H1 (cell line): ENCODE data around the gene APP. TPM values are rescaled to one million over a fixed set of nuclear protein-coding genes. Genes with fewer than 3 reads are reported as not detected.

Experiments used
- CTCF ChIA-PET: fragments of 300-600 bp; sonication (Branson Sonifier 250); formaldehyde crosslinking; loops from one replicate; lab custom pipeline; 2021; ENCODE audit not compliant: partially characterized antibody; lab: Charles Lee
- POLR2A ChIA-PET: fragments of 300-600 bp; sonication (Branson Sonifier 250); formaldehyde crosslinking; loops from one replicate; lab custom pipeline; 2021; ENCODE audit warnings: inconsistent platforms; ENCODE audit not compliant: partially characterized antibody; lab: Charles Lee
- DNase-seq, 2 experiments: peaks; one replicate each; pipeline versions ENCODE4 v3.0.0 to v3.0.0-alpha.2; 2010 to 2022; ENCODE audit warnings: low spot score in 2 of 2, low read depth in 1 of 2, mixed read lengths in 1 of 2
- FAIRE-seq: peaks from 2 replicates; lab custom pipeline; 2011; peaks lifted over from hg19 to GRCh38; lab: Jason Lieb, UNC
- H2AFZ ChIP-seq: 2 replicates; pipeline ENCODE4 v1.8.1; 2012; ENCODE audit warnings: low read length, inconsistent platforms
- H2AK5ac ChIP-seq: 2 replicates; pipeline ENCODE4 v1.6.1; 2013; ENCODE audit warnings: low read depth, low read length
- H2BK120ac ChIP-seq: replicated peaks from 2 replicates; pipeline ENCODE3; 2013; ENCODE audit warnings: low read depth, low read length, inconsistent platforms
- H2BK12ac ChIP-seq: 2 replicates; pipeline ENCODE4 v1.6.1; 2013; ENCODE audit warnings: low read depth, low read length
- H2BK15ac ChIP-seq: 2 replicates; pipeline ENCODE4 v1.6.1; 2013; ENCODE audit warnings: low read length
- H2BK20ac ChIP-seq: 2 replicates; pipeline ENCODE4 v1.6.1; 2013; ENCODE audit warnings: low read length
- H2BK5ac ChIP-seq: 2 replicates; pipeline ENCODE4 v1.6.1; 2013; ENCODE audit warnings: low read depth, low read length
- H3K14ac ChIP-seq: 2 replicates; pipeline ENCODE4 v1.6.1; 2013; ENCODE audit warnings: inconsistent platforms; ENCODE audit not compliant: insufficient read length
- H3K18ac ChIP-seq: 2 replicates; pipeline ENCODE4 v1.6.1; 2013; ENCODE audit warnings: low read length; ENCODE audit errors: extremely low read depth
- H3K23ac ChIP-seq: 2 replicates; pipeline ENCODE4 v1.6.1; 2013; ENCODE audit warnings: inconsistent platforms; ENCODE audit not compliant: insufficient read length
- H3K23me2 ChIP-seq: 2 replicates; pipeline ENCODE4 v1.6.1; 2013; ENCODE audit warnings: low read depth, low read length
- H3K27ac ChIP-seq: 2 replicates; pipeline ENCODE4 v1.6.1; 2011; ENCODE audit warnings: low read depth, low read length, inconsistent platforms
- H3K27me3 ChIP-seq, 4 experiments: replicated peaks in 1 of 4; 1 replicate in 1 of 4; 2 replicates in 3 of 4; pipeline versions ENCODE4 v1.6.1 to v1.8.1; 2011 to 2013; ENCODE audit warnings: low read length in 3 of 4, mild to moderate bottlenecking in 3 of 4, inconsistent platforms in 2 of 4, mixed read lengths in 2 of 4, moderate library complexity in 1 of 4; ENCODE audit not compliant: control insufficient read depth in 3 of 4, insufficient read depth in 3 of 4; ENCODE audit errors: extremely low read depth in 1 of 4
- H3K36me3 ChIP-seq, 4 experiments: 2 replicates each; pipeline versions ENCODE4 v1.6.1 to v1.8.1; 2011 to 2013; ENCODE audit warnings: mild to moderate bottlenecking in 4 of 4, low read length in 3 of 4, moderate library complexity in 2 of 4, control low read depth in 1 of 4, inconsistent platforms in 1 of 4; ENCODE audit not compliant: insufficient read depth in 4 of 4, control insufficient read depth in 2 of 4
- H3K4ac ChIP-seq: replicated peaks from 2 replicates; pipeline ENCODE3; 2013; ENCODE audit warnings: low read length, low read depth, mixed read lengths, inconsistent platforms; ENCODE audit not compliant: insufficient read length
- H3K4me1 ChIP-seq, 4 experiments: replicated peaks in 1 of 4; 1 replicate in 1 of 4; 2 replicates in 3 of 4; pipeline versions ENCODE4 v1.6.1 to v1.8.1; 2011 to 2013; ENCODE audit warnings: low read length in 3 of 4, inconsistent platforms in 2 of 4, mixed read lengths in 1 of 4; ENCODE audit not compliant: insufficient read depth in 4 of 4, control insufficient read depth in 3 of 4
- H3K4me2 ChIP-seq, 2 experiments: 2 replicates each; pipeline versions ENCODE4 v1.6.1 to v1.8.1; 2011 to 2013; ENCODE audit warnings: low read depth in 2 of 2, low read length in 2 of 2, control low read depth in 1 of 2, inconsistent platforms in 1 of 2, mild to moderate bottlenecking in 1 of 2; ENCODE audit not compliant: insufficient read depth in 1 of 2
- H3K4me3 ChIP-seq, 4 experiments: fragments of 200-600, 300-600 bp in 1 of 4; sonication (generic), shearing (Covaris generic), sonication (Bioruptor Twin) in 1 of 4; 2 replicates each; pipeline versions ENCODE4 v1.5.1 to v1.8.1; 2011 to 2016; ENCODE audit warnings: low read length in 4 of 4, low read depth in 3 of 4, control low read depth in 2 of 4, inconsistent platforms in 2 of 4, mild to moderate bottlenecking in 2 of 4, mixed read lengths in 1 of 4, moderate library complexity in 1 of 4; ENCODE audit not compliant: insufficient read depth in 2 of 4; ENCODE audit errors: extremely low read depth in 1 of 4
- H3K56ac ChIP-seq: replicated peaks from 2 replicates; pipeline ENCODE3; 2013; ENCODE audit warnings: low read depth, mild to moderate bottlenecking, mixed read lengths, low read length, inconsistent platforms; ENCODE audit not compliant: insufficient read length
- H3K79me1 ChIP-seq: 2 replicates; pipeline ENCODE4 v1.6.1; 2013; ENCODE audit warnings: low read depth, low read length, control low read depth
- H3K79me2 ChIP-seq, 2 experiments: 2 replicates each; pipeline versions ENCODE4 v1.6.1 to v1.8.1; 2012 to 2013; ENCODE audit warnings: low read length in 2 of 2, mild to moderate bottlenecking in 2 of 2, inconsistent platforms in 1 of 2; ENCODE audit not compliant: insufficient read depth in 2 of 2, control insufficient read depth in 1 of 2
- H3K9ac ChIP-seq, 4 experiments: replicated peaks in 1 of 4; 1 replicate in 1 of 4; 2 replicates in 3 of 4; pipeline versions ENCODE4 v1.6.1 to v1.8.1; 2011 to 2013; ENCODE audit warnings: low read depth in 3 of 4, low read length in 3 of 4, control low read depth in 2 of 4, mild to moderate bottlenecking in 2 of 4, moderate library complexity in 2 of 4, inconsistent platforms in 1 of 4; ENCODE audit errors: extremely low read depth in 1 of 4
- H3K9me3 ChIP-seq, 2 experiments: 2 replicates each; pipeline versions ENCODE4 v1.6.1 to v1.8.1; 2012 to 2013; ENCODE audit warnings: mild to moderate bottlenecking in 2 of 2, moderate library complexity in 2 of 2, control low read depth in 1 of 2, inconsistent platforms in 1 of 2, low read depth in 1 of 2, low read length in 1 of 2, mixed read lengths in 1 of 2; ENCODE audit not compliant: insufficient read depth in 2 of 2
- H4K20me1 ChIP-seq, 2 experiments: replicated peaks in 1 of 2; 2 replicates each; pipeline versions ENCODE3 to v1.8.1; 2011 to 2013; ENCODE audit warnings: inconsistent platforms in 2 of 2, low read length in 2 of 2, mild to moderate bottlenecking in 1 of 2; ENCODE audit not compliant: insufficient read depth in 2 of 2, control insufficient read depth in 1 of 2
- H4K5ac ChIP-seq: 2 replicates; pipeline ENCODE4 v1.6.1; 2013; ENCODE audit warnings: low read length, low read depth, mixed read lengths, inconsistent platforms; ENCODE audit not compliant: insufficient read length
- H4K8ac ChIP-seq: 2 replicates; pipeline ENCODE4 v1.8.0; 2013; ENCODE audit warnings: mild to moderate bottlenecking, moderate library complexity, low read length, inconsistent platforms; ENCODE audit not compliant: insufficient read depth; ENCODE audit errors: extremely low read depth
- H4K91ac ChIP-seq: replicated peaks from 2 replicates; pipeline ENCODE3; 2013; ENCODE audit warnings: low read length, mixed read lengths, inconsistent platforms; ENCODE audit not compliant: insufficient read length
- BCL11A ChIP-seq, 2 experiments: IDR thresholded peaks; one replicate each; pipeline ENCODE4 v1.6.1; 2011; ENCODE audit warnings: low read depth in 2 of 2, low read length in 2 of 2, mild to moderate bottlenecking in 2 of 2
- WGBS, 2 experiments: shearing (Covaris generic) in 1 of 2; methylation state at CpG; one replicate each; pipeline versions ENCODE4 v1.1.6 to v1.1.7; 2013 to 2015; ENCODE audit warnings: low lambda C conversion rate in 2 of 2, mixed read lengths in 2 of 2, inconsistent platforms in 1 of 2, low coverage in 1 of 2, missing lambda C conversion rate in 1 of 2; ENCODE audit not compliant: insufficient replicate concordance in 2 of 2, insufficient coverage in 1 of 2, insufficient read length in 1 of 2; ENCODE audit errors: extremely low coverage in 1 of 2, missing lambda C conversion rate in 1 of 2; 5-methylcytosine and 5-hydroxymethylcytosine counted together
- polyA plus RNA-seq, 7 experiments: library from polyadenylated mRNA; depleted of rRNA in 3 of 7; stranded (reverse) in 5 of 7; unstranded in 2 of 7; fragments of >200 nt in 5 of 7; fragments of 200-250 nt in 2 of 7; gene quantifications; 1 replicate in 5 of 7; 2 replicates in 1 of 7; 4 replicates in 1 of 7; pipeline versions ENCODE4 v1.2.1 to v1.2.3, GENCODE V29; 2011 to 2013; ENCODE audit warnings: missing spikeins in 2 of 7, mixed read lengths in 2 of 7
- total RNA-seq: library from RNA; stranded (reverse); fragmentation: NEBNext Ultra II Directional; extraction: Animal tissue kit (Norgen Biotek cat#: 25700); gene quantifications from 2 replicates; pipeline ENCODE4 v1.2.1, GENCODE V29; 2021
- TF ChIP-seq, protein P1 (sequence below): IDR thresholded peaks from 2 replicates; pipeline ENCODE4 v1.6.1; 2012; ENCODE audit warnings: inconsistent platforms

Gene APP
- total and polyA plus RNA-seq, 2 of the 8 experiments (the other 6 are each of a cell fraction or from before 2014, with no cell fraction given), result 375 to 551 TPM

DNA sequence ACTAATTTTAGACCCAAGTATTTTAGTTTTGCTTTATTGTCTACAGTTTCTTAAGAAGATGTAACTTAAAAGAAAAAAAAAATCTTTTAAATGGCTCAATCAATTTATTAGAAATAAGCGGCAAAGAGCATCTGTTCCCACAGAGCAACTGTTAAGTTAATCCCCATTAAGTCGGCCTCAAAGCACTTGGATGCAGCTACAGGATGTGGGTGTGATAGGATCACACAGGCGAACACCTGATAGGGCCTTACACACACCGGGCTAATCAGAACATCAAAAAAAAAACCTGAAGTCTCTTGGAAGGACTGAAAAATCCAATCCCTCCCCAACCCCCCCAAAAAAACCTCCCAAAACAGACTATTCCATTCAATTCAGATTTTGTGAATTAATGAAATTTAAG, 23.0 kb downstream of the APP start:
- Histone ChIP-seq H4K20me1 (peaks cover 11 to 22% of the 10 kb centered on the region in 2 experiments), H3K79me1 (peaks cover 4% of the 10 kb centered on the region; the same call in 1 of the 2 replicates), H3K4me1 (peaks cover 0 to 20% (median 15%) of the 10 kb centered on the region in 4 experiments; a peak in 5 of 7 replicates), H4K8ac (no peak overlapping the region), H4K5ac (no peak overlapping the region), H3K79me2 (peaks cover 15 to 98% of the 10 kb centered on the region in 2 experiments; a peak in 3 of 4 replicates), H3K18ac (no peak overlapping the region), H3K27ac (no peak overlapping the region), H2BK15ac (no peak overlapping the region), H3K56ac (no peak overlapping the region), H2BK5ac (no peak overlapping the region), H2BK20ac (no peak overlapping the region), H3K27me3 (no peaks in the 10 kb centered on the region), H3K9me3 (no peaks in the 10 kb centered on the region), H3K4me3 (peak overlapping the region in 1 of 4 experiments; percentile 14; a peak in 1 of 8 replicates), H3K14ac (no peak overlapping the region), H3K9ac (no peak overlapping the region), H4K91ac (no peak overlapping the region), H3K36me3 (peaks cover 0 to 3% (median 0%) of the 10 kb centered on the region in 4 experiments; a peak in 2 of 8 replicates), H2AK5ac (no peak overlapping the region), H3K23ac (no peak overlapping the region), H2BK120ac (no peak overlapping the region), H2AFZ (no peak overlapping the region), H2BK12ac (no peak overlapping the region), H3K4ac (no peak overlapping the region), H3K23me2 (no peaks in the 10 kb centered on the region), H3K4me2 (no peak overlapping the region; a peak in 1 of 4 replicates)
- POLR2A ChIA-PET, result interaction anchor here (0.7 to 14.2 kb wide), 4 partner anchors 8 to 144 kb away, joined by 3 to 115 read pairs (median 4); partner anchors contain the start of gene APP
- DNase-seq (no peak), FAIRE-seq (no peak)
- CTCF ChIA-PET, result interaction anchor here (0.8 kb wide), 2 partner anchors 25 to 67 kb away, joined by 3 read pairs; no protein-coding TSS in a partner anchor
- 76% methylated on average over 4 of the region's 4 CpGs; no CpG with 5 or more reads in 1 of the 2 experiments for WGBS, 2 experiments
- TF ChIP-seq BCL11A (IDR thresholded peaks at IDR 0.05; ENCODE audit: low read depth in 2 of 2, low read length in 2 of 2), result no peak
- TF ChIP-seq, protein P1, sequence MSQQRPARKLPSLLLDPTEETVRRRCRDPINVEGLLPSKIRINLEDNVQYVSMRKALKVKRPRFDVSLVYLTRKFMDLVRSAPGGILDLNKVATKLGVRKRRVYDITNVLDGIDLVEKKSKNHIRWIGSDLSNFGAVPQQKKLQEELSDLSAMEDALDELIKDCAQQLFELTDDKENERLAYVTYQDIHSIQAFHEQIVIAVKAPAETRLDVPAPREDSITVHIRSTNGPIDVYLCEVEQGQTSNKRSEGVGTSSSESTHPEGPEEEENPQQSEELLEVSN, result no peak
